Activated T-cell treated with anti-CD3 and anti-CD28 coated beads for 24 hours (primary cell): ENCODE measurements around the gene ANAPC16.
"Not testable (repeated sequence)": the region's sequence is repeated elsewhere in the genome, so short reads cannot be mapped to it uniquely, and the experiment has no call there.

ENCODE experiments used
- DNase-seq: peaks from one replicate; pipeline ENCODE4 v3.0.0-alpha.2; 2020; ENCODE audit warnings: low read depth

The ANAPC16 gene

GRCh38 chr10:72279587-72279986 is 63.8 kb downstream of the ANAPC16 start:
- DNase-seq, result not testable (repeated sequence)

- DNase-seq, result no peak
Measured at GRCh38 chr10:72283131-72283530, 67.3 kb downstream of the ANAPC16 start.
